ELF-1 (cell line): Measurements from ENCODE around the gene TCF4.
A peak's percentile ranks its signal among the peaks of the same experiment; 100 is the strongest.

Experiments
- DNase-seq: peaks from one replicate; pipeline ENCODE4 v3.0.0-alpha.2; 2016; ENCODE audit warnings: low read depth, low spot score

The TCF4 gene

DNA sequence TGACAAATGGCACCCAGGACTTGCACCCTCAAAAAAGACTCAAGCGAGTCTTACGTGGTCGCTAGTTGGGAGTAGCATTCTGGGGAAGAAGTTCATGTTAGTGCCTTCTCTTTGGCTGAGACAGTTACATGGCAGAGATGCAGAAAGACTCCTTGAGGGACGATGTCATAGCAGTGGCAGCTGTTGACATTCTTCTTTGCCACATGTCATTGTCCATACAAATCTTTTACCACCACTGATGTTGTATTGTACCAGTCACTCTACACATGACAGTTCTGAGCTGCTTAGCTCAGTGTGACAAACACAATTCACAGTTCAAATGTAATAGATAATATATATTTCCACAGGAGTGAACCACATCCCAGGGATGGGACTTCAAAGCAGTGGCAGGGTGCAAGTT, 197.1 kb downstream of the TCF4 start:
- no peak for DNase-seq

DNA sequence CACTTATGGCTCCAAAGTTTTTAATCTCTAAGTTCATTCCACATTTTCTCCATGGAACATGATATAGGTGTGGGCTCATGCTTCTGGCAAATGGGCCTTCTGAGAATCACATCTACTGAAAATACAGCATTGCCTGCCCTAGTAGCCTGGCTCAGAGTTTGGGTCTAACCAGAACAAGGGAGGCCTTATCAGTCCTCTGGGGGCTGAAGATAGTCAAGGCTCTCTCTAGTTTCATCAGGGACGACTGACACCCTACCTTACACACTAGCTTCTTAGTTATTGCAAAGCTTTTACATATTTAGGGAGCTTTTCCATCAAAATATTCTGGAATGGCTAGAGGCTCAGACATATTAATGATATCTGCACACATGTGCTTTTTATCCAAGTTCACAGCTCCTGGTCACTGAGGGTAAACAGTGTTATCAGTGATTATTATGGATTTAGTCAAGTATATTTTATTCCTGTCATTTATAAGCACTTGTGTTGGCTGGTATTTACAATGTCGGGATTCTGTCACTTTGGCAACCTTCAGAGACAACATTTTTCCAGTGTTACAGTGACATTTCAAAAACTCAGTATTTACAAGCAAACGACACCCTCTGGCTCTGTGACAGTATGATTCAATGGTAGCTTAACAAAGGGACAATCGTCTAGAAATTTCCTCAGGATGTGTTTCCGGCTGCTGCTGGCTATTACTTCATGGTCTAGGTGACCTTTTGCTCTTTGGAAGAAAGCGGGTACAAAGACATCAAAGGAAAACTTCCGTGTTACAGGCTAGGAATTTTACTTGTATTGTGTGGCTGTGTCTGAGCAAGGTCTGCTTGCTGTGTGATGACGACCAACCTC, 200.6 kb downstream of the TCF4 start:
- peak; percentile 10 for DNase-seq

- DNase-seq = no peak
These were observed 201.4 kb downstream of the TCF4 start for GRCh38 chr18:55386545-55386944.

DNA sequence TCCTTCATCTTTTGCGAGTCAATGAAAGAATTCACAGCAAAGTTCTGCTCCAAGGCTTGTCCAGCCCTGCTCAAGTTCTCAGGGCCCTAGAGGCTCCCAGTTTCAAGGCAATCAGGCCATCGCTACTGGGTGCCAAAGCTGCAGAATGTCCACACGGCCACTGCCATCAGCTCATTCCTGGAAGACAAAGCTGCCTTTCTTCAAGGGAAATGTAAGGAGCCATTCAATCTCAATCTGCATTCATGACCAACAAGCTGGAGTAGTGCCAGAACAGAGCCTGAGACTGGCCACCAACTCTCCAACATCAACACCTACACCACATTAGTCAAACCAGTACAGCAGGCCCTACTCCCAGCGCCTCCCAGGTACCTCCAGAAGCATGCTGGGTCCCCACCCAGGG, 202.2 kb downstream of the TCF4 start:
- DNase-seq = peak; percentile 13

DNA sequence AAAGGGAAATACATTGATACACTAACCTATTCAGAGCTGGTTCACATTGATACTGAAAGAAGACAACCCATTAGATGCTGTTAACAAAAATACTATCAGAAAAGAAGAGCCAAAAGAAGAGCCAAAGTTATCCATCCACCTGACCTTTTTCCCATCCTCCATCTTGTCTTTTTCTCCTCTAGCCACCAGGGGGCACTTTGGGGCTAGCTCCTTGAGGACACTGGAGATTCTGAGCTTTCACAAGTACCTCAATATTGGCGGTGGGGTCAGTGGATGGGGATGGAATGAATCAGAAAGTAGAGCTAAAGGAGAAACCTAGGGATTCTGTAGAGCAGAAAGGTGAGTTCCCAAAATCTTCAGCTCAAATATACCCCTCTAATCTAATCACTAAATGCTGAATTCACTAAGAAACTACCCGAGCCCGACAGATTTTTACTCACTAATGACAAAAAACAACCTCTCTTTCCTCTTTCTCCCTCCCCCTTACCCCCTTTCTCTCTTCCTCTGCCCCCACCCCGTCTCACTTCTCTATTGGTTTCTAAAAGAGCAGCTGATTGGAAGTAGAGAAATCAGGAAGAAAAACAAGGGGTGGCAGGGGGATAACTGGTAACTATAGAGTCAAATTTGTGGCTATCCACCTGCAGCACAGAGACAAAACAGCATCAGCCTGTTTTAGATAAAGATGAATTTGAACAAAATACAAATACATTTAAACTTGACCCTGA, 203.3 kb downstream of the TCF4 start:
- DNase-seq = peak; percentile 60

DNA sequence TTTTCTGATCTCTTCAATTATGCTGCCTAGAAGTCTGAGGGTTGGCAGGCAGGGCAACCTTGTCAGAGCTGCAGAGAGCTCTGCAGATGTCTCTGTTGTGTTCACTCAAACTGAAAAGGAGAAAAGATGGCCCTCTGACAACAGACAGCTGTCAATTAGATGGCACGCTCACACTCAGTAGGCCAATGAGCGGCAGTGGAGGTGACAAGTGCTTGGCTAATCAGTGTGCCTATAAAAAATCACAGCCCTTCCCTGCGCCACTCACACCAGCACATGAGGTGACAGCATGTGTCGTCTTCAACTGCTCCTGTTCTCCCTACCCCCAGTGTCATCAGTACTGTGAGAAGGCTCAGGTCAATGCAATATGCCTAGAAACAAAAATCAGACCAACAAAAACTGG, 203.9 kb downstream of the TCF4 start:
- DNase-seq = no peak

DNA sequence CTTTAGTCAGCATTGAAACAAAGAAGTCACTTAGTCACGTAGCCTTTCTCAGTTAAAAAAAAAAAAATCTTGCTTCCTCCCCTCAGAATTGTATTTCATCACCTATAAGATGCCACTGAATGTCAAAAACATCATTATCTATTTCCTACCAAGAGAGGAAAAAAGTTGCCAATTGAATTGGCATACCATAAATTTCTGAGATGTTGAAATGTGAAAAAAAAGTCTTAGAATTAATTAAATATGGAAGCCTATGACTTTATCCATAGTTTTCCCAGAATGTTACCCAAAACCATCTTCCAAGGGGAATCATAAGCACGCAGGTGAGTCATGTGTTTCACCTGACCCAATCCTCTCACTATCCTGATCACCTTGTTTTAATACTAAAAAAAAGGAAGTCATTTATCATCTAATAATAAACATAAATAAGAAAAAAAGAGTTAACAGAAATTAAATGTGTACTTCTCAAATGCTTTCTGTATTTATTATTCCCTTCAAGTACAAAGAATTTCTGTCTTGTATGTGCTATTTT, 205.7 kb downstream of the TCF4 start:
- DNase-seq = no peak

GRCh38 chr18:55381277-55381676, 206.7 kb downstream of the TCF4 start:
- no peak for DNase-seq

- no peak for DNase-seq
These were observed 207.4 kb downstream of the TCF4 start for GRCh38 chr18:55380589-55380988.

GRCh38 chr18:55376387-55376786, 211.6 kb downstream of the TCF4 start:
- no peak for DNase-seq

GRCh38 chr18:55375930-55376329, 212.1 kb downstream of the TCF4 start:
- DNase-seq = no peak

- DNase-seq = no peak
These were observed 213.3 kb downstream of the TCF4 start for GRCh38 chr18:55374741-55375140.

DNA sequence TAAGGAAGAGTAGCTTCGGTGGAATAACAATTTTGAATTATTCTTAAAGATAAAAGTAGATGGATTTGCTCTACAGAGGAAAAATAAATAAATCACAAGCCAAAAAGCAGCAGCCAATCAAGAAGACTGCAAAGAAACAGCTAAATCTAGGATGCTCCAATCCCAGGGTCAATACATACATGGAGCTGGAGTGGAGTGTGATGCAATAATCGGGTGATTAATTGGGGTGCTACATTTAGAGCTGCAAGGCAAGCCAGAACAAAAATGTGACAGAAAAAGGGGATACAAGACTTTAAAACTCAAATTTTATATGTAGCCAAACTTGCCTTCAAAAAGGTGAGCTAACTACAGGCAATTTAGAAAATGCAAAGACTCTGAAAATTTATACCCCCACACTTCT, 215.8 kb downstream of the TCF4 start:
- DNase-seq = no peak

DNA sequence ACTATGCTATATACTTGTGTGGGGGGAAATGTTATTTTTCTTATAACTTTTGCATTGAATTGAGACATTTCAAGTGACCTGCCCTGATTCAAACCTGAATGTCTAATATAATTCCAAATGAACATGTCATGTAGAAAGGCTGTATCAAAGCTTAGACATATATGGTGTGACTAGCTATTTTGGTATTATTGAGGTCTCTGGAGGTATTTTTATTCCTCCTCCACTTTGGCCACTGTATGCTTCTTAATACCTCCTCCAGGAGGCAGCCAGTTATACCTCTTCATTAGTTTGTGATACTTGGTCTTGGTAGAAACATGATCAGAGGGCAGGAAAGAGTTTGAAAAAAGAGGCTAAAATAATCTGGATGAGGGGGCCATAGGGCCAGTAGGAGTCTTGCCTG, 217.1 kb downstream of the TCF4 start:
- DNase-seq = no peak

- DNase-seq = no peak
These were observed 218.6 kb downstream of the TCF4 start for GRCh38 chr18:55369346-55369745.

DNA sequence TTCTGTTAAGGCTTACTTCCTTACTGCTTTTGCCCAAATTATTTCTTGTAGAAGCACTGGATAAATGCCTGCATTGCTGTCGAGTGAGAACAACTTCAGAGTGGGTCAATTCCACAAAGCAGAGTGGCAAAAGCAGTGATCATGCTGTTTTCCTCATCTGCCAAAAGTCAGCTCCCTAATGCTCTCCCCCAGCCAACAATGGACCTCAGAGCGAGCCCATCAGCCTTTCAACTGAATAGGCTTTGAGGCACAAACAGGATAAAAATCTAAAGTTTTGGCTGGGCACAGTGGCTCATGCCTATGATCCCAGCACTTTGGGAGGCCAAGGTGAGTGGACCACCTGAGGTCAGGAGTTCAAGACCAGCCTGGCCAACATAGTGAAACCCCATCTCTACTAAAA, 222.7 kb downstream of the TCF4 start:
- no peak for DNase-seq

GRCh38 chr18:55362303-55362702, 225.7 kb downstream of the TCF4 start:
- no peak for DNase-seq

DNA sequence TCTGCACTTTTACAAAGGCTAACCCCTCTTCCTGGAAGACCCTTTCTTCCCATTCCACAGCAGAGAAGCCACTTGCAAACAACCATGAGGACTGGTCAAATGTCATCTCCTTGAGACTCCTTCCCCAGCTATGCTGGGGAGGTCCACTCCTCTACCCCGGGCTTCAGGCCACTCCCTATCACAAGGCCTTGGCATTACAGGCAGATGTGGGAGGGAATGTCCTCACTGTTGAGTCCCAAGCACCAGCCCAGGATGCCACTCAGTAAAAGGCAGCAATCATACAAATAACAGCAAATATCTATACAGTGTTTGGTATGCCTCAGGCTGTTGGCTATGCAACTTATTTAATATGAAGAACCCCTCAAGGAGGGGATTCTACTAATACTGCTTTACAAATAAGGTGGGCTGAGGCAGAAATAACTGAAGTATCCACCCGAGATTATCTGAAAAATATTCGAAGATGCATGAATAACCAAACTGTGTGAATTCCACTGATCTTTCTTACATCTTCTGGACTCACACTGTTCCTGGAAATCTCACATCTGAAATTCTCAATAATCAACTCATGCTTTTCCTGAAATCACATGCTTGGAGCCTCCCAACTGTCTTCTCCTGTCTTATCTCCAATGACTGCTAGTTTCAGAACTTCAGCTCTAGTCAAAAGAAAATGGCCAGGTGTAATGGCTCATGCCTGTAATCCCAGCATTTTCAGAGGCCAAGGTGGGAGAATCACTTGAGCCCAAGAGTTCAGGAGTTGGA, 226.3 kb downstream of the TCF4 start:
- no peak for DNase-seq

GRCh38 chr18:55360061-55360460, 227.9 kb downstream of the TCF4 start:
- no peak for DNase-seq

DNA sequence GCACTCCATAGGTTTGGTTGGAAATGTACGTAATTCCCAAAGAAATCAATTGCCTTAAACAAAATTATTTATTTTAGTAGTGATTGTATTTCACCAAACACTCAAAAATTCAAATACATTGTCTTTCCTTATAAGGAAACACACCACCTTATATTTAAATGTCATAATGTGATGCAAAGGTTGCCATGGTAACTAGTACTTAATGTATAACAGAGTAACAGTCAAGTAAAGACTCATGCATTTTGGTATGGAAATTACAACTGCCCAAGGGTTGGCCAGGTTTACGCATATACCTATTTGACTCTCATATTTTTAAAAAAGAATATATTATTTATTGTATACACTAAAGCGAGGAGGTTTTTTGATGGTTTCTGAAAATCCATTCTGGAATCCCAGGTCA, 231.2 kb downstream of the TCF4 start:
- no peak for DNase-seq

- DNase-seq = no peak
These were observed 232.8 kb downstream of the TCF4 start for GRCh38 chr18:55355223-55355622.

DNA sequence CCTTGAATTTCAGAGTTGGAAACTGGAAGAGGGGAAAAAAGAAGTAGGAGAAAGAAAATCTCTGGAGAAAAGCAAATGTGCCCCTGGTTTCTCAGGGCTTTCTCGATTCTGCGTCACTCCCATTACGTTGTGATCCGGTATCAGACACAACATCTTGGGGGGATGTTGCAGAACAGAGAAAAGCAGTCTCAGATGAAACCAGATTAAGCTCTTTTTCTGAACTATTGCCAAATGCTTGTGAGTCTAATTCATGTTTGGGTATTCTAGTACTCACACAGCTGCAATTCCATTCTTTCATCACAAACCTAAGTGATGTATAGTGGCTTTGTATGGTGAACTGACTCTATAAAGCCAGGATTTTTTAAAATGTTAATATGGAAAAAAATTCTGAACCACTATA, 233.2 kb downstream of the TCF4 start:
- no peak for DNase-seq
